AML-193 (cell line): ENCODE data around the gene FAM168A.

Source experiments
- DNase-seq, 2 experiments: peaks; one replicate each; lab custom pipeline; 2025; lab: John Stamatoyannopoulos, UW

FAM168A gene

GRCh38 chr11:73388265-73389133 is 209.4 kb downstream of the FAM168A start:
- peak; percentile 83 to 89 for DNase-seq

- no peak for DNase-seq
Observed at GRCh38 chr11:73387594-73388264, 210.2 kb downstream of the FAM168A start.

- DNase-seq: no peak
Observed at GRCh38 chr11:73386546-73386945, 211.4 kb downstream of the FAM168A start.

GRCh38 chr11:73386016-73386415 is 211.9 kb downstream of the FAM168A start:
- peak; percentile 23 to 40 for DNase-seq

- peak; percentile 83 to 89 for DNase-seq
Observed at GRCh38 chr11:73384872-73385689, 212.8 kb downstream of the FAM168A start.

- DNase-seq: no peak
Observed at GRCh38 chr11:73384531-73384871, 213.4 kb downstream of the FAM168A start.

- DNase-seq: no peak
Observed at GRCh38 chr11:73384125-73384441, 213.8 kb downstream of the FAM168A start.

GRCh38 chr11:73383249-73384124 is 214.4 kb downstream of the FAM168A start:
- DNase-seq: no peak

GRCh38 chr11:73382747-73383146 is 215.2 kb downstream of the FAM168A start:
- DNase-seq: no peak

GRCh38 chr11:73382183-73382582 is 215.7 kb downstream of the FAM168A start:
- DNase-seq: no peak

- DNase-seq: peak; percentile 24 to 54
Observed at GRCh38 chr11:73381589-73381988, 216.3 kb downstream of the FAM168A start.

- no peak for DNase-seq
Observed at GRCh38 chr11:73380897-73381410, 217.0 kb downstream of the FAM168A start.

GRCh38 chr11:73380331-73380730 is 217.6 kb downstream of the FAM168A start:
- no peak for DNase-seq

GRCh38 chr11:73379189-73379880 is 218.6 kb downstream of the FAM168A start:
- DNase-seq: no peak

- DNase-seq: peak; percentile 88 to 89
Observed at GRCh38 chr11:73376803-73377629, 220.9 kb downstream of the FAM168A start.

- DNase-seq: peak; percentile 74 to 80
Observed at GRCh38 chr11:73376160-73376802, 221.6 kb downstream of the FAM168A start, which contains the start of gene RELT. Gene RELT, plus strand, starts transcription at chr11:73376399. Its CDS starts 12,738 bp downstream, at chr11:73389137.

- no peak for DNase-seq
Observed at GRCh38 chr11:73375830-73376159, 222.1 kb downstream of the FAM168A start.

GRCh38 chr11:73374151-73374550 is 223.8 kb downstream of the FAM168A start:
- DNase-seq: no peak

- DNase-seq: peak; percentile 69 to 79
Observed at GRCh38 chr11:73372375-73372993, 225.4 kb downstream of the FAM168A start.
